ENCODE measurements around the gene LIPA.

The LIPA gene

GRCh38 chr10:89238956-89239644, 12.5 kb downstream of the LIPA start:
- DNase-seq, result no peak

DNA sequence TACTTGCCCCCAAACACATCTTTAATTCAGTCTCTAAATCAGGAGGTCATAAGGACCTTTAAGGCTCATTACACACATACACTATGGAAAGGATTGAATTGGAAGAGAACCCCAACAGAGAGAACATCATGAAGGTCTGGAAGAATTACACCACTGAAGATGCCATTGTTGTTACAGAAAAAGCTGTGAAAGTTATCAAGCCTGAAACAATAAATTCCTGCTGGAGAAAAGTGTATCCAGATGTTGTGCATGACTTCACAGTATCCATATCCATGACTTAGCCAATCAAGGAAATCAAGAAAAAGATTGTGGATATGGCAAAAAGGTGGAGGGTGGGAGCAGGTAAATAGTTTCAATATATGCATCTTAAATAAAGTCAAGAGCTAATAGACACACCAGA, 13.7 kb downstream of the LIPA start:
- no peak for DNase-seq

DNA sequence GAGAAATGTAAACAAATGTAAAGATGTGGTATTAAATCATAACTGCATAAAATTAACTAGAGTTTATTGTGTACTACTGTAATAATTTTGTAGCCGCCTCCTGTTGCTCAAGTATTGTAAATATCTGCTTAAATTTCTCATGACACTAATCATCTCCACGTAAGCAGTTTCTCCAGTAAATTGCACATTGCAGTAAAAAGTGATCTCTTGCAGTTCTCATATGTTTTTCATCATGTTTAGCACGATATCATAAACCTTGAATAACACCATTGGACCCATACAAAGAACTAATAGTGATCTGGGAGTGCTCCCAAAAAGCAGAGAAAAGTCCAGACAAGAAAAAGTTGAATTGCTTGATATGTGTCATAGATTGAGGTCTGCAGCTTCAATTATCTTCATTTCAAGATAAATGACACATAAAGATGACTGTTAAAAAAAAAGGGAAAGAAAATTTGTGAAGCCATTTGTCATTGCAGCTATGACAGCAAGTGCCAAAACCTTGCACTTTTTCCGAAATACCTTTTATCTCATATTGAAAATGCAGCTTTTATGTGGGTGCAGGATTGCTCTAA, 15.3 kb downstream of the LIPA start:
- DNase-seq, result no peak

DNA sequence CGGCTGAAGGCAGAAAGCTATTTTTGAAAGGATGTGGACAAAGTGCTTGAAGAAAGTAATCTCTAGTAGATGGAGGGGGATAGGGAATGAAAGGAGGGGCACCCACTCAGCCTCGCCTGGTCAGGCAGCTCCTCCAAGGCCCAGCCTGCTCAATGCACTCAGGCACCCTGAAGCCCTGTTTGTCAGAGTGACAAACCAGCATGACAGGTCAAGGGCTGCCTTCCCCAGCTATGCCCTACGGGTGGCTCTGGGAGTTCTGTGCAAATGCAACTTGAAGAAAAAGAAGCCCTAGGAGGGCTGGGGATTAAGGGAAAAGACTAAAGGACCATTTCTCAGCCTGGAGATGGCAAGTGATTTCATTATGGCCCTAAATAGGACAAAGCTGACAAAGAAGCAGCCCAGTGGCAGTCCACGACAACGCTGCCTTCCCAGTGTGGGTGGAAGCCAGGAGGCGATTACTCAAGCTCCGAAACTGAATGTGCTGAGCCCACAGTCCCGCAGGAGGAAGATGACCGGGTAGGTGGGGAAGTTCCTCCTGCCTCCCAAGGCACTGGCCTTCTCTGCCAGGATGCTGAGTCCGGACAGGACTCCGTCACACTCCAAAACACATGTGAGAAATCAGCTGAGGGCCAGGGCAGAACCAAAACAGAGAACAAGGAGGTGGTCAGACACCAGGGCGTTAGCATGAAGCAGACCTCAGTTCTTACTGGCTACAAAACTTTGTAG, 16.3 kb downstream of the LIPA start:
- DNase-seq, result no peak

DNA sequence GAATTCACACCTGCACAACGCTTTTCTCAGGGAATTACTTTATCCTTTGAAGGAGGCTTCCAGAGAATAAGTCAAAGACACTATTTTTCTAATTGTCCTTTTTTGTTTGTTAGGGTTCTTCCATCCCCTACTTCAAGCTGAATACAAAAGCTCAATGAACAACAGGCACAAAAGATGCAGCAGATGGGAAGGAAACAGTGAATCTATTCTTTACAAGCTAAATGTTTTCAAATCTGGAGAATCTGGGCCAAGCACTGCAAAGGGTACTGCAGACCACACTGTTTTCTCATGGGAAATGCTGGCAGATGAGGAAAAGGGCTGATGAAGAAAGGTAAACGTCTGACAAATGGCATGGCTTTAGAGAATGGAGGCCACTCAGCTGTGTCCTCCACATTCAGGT, 18.5 kb downstream of the LIPA start:
- no peak for DNase-seq

DNA sequence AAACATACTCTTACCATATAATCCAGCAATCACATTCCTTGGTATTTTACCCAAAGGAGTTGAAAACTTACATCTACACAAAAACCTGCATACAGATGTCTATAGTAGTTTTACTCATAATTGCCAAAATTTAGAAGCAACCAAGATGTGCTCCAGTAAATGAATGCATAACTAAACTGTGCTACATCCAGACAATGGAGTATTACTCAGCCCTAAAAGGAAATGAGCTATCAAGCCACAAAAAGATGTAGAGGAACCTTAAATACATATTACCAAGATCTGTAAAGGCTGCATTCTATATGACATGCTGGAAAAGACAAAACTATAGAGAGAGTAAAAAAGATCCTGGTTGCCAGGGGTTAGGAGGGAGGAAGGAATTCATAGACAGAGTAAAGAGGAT, 22.6 kb downstream of the LIPA start:
- no peak for DNase-seq

DNA sequence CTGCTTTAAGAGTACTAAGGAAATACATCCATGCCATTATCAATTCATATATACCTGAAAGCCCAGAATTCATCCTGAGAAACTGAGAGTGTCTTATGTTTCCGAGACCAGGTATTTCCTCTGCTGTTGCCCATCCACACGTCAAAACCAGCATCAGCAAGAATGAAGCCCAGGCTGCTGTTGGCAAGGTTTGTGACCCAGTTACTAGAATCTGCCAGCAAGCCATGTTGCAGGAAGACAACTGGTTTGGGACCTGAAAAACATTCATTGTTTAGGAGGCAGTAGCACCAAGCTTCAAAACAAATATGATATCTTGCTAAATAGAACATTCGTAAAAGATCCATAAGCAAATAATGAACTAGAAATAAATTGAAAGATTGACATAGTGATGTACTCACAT, 23.4 kb downstream of the LIPA start:
- no peak for DNase-seq

GRCh38 chr10:89226891-89227290, 24.7 kb downstream of the LIPA start:
- no peak for DNase-seq

GRCh38 chr10:89224739-89225443, 26.7 kb downstream of the LIPA start:
- no peak for DNase-seq

- no peak for DNase-seq
Measured at GRCh38 chr10:89221919-89222318, 29.7 kb downstream of the LIPA start.

- DNase-seq, result no peak
Measured at GRCh38 chr10:89219513-89220218, 31.9 kb downstream of the LIPA start.

GRCh38 chr10:89217057-89217990, 34.3 kb downstream of the LIPA start:
- DNase-seq, result peak; percentile 5

GRCh38 chr10:89216056-89216455, 35.5 kb downstream of the LIPA start:
- no peak for DNase-seq

GRCh38 chr10:89215511-89215910, 36.1 kb downstream of the LIPA start:
- DNase-seq, result no peak

- no peak for DNase-seq
Measured at GRCh38 chr10:89214566-89215165, 36.9 kb downstream of the LIPA start.

GRCh38 chr10:89213191-89213808, 38.3 kb downstream of the LIPA start:
- no peak for DNase-seq

DNA sequence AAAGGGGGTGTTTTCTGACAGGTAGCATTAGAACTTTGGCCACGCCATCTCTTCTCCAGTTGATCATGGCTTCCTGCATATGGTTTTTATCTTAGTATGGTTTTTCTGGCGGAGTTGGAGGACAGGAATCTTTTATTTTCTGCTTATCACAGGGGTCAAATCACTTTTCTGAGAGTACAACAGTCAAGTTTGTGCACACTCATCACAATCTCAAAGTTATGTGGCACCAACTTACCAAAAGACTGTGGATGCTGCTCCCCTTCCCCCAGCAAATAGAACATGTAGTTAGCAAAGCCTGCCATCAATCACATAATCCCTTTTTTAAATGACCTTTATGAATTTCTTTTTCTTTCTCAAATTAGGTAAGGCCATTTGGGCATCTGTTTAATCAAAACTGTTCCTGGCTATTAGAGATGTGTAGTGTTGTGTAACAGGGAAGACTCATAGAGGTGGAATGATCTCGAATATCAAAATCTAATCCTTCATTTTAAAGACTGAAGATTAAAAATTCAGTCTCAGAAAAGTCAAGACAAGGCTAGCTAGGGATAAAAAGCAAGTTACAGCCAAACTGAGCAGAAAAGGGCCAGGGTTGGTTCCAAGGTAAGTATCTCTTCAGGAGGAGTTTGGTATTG, 40.7 kb downstream of the LIPA start:
- no peak for DNase-seq

GRCh38 chr10:89209718-89210117, 41.9 kb downstream of the LIPA start:
- DNase-seq, result no peak

DNA sequence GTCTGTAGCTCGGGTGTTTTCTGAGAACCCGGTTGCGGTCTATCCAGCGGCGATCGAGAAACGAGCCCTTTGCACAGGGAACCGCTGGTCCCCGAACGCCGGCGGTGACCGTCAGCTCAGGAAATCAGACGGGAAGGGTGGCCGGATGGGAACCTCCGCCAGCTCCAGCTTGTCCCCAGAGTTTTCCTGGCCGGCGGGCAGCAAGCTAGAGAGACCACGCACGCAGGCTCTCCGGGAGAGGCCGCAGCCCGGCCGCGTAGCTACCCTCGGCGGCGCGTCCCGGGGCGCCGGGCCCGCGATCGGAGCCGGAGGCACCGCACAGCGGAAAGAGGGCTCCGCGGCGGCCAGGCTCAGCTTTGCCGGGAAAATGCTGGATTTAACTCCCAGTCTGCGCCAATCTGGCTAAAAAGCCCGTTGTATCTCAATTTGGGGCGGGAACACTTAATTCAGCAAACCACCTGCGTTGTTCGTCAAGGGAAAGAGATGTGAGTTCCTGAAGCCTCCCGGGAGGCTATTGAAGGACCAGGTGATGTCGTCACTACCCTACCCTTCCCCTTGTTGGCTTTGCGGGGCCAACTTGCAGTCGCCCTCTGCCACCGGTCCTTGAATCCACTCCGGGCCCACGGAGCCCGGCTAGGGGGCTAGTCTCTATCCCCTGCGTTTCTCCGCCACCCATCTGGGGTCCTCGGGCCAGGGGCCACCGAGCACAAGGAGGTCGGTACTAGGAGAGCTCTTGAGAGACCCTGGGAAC, 43.6 kb downstream of the LIPA start:
- DNase-seq, result no peak

Data from T1000 (cell line).